ENCODE data around the gene APAF1. TPM values are rescaled to one million over a fixed set of nuclear protein-coding genes. Genes with fewer than 3 reads are reported as not detected.

APAF1 gene
- total and polyA plus RNA-seq, 2 of the 13 experiments (the other 11 are each of a cell fraction or from before 2014, with no cell fraction given), result 6.0 to 13.0 TPM

- intact Hi-C loops (cut with micrococcal nuclease; ENCODE audit: unreplicated experiment), result no loop called here
- H3K27ac ChIP-seq (ENCODE audit: extremely low read length, insufficient read depth, low read length), result no peak overlapping the region
Observed at GRCh38 chr12:98719515-98720504, 74.7 kb downstream of the APAF1 start.

More at GRCh38 chr12:98719515-98720504, 74.7 kb downstream of the APAF1 start:
- ChIA-PET CTCF (ENCODE audit: low intra/inter-chr PET ratio, low total read pairs) (no interaction called here), POLR2A (no interaction called here)
- Histone ChIP-seq H3K4me3 (replicated peaks in 1 of 3; ENCODE audit: insufficient read depth in 1 of 3, low read depth in 2 of 3, low read length in 3 of 3) (no peak overlapping the region), H4K20me1 (ENCODE audit: insufficient read depth, low read length) (no peaks in the 10 kb centered on the region), H2AFZ (ENCODE audit: low read length) (no peak overlapping the region), H3K4me1 (ENCODE audit: insufficient read depth, low read length) (no peaks in the 10 kb centered on the region), H3K9me3 (ENCODE audit: low read length) (no peaks in the 10 kb centered on the region), H3K9ac (ENCODE audit: insufficient read depth, low read depth, low read length) (no peak overlapping the region), H3K36me3 (replicated peaks in 1 of 2; ENCODE audit: control insufficient read depth in 1 of 2, insufficient read depth in 2 of 2, low read length in 2 of 2) (0 out of 5 replicates have a peak, but pooled peaks cover 2 to 17% of the 10 kb centered on the region in 2 experiments), H3K79me2 (ENCODE audit: insufficient read depth, low read length) (no peaks in the 10 kb centered on the region), H3K27me3 (ENCODE audit: control insufficient read depth in 1 of 2, insufficient read depth in 2 of 2, low read length in 2 of 2) (no peaks in the 10 kb centered on the region), H3K4me2 (ENCODE audit: low read depth, low read length) (no peak overlapping the region)
- no TSS peak for BruUV-seq (replicated peaks)
- no peak for ATAC-seq
- TF ChIP-seq RELA (CRISPR knock-in tag; IDR thresholded peaks at IDR 0.05) (no peak), TBX3 (IDR thresholded peaks at IDR 0.05; ENCODE audit: borderline replicate concordance) (no peak), NFYB (CRISPR knock-in tag; IDR thresholded peaks at IDR 0.05) (no peak), SIN3A (IDR thresholded peaks at IDR 0.05; ENCODE audit: borderline replicate concordance, low read depth, low read length) (no peak), SOX6 (IDR thresholded peaks at IDR 0.05) (no peak), SOX6 (CRISPR knock-in tag; IDR thresholded peaks at IDR 0.05) (no peak), PTBP1 (IDR thresholded peaks at IDR 0.05; ENCODE audit: low read depth, low read length, poor library complexity, severe bottlenecking) (no peak), PHF20 (CRISPR knock-in tag; IDR thresholded peaks at IDR 0.05) (no peak), ZNF672 (CRISPR knock-in tag; IDR thresholded peaks at IDR 0.05) (no peak)
- TF ChIP-seq, protein P1, sequence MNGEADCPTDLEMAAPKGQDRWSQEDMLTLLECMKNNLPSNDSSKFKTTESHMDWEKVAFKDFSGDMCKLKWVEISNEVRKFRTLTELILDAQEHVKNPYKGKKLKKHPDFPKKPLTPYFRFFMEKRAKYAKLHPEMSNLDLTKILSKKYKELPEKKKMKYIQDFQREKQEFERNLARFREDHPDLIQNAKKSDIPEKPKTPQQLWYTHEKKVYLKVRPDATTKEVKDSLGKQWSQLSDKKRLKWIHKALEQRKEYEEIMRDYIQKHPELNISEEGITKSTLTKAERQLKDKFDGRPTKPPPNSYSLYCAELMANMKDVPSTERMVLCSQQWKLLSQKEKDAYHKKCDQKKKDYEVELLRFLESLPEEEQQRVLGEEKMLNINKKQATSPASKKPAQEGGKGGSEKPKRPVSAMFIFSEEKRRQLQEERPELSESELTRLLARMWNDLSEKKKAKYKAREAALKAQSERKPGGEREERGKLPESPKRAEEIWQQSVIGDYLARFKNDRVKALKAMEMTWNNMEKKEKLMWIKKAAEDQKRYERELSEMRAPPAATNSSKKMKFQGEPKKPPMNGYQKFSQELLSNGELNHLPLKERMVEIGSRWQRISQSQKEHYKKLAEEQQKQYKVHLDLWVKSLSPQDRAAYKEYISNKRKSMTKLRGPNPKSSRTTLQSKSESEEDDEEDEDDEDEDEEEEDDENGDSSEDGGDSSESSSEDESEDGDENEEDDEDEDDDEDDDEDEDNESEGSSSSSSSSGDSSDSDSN (CRISPR knock-in tag; IDR thresholded peaks at IDR 0.05), result no peak
- 96% methylated on average over 6 of the region's 6 CpGs for WGBS (ENCODE audit: low lambda C conversion rate)
- in situ Hi-C loops (cut with HindIII; ENCODE audit: extremely low pct_ligation_motif_present, low pct_unique_long_range_greater_than_20kb), result no loop called here
- no peak for DNase-seq (ENCODE audit: low spot score)
- FAIRE-seq, result no peak
